Ishikawa (cell line): ENCODE data around the gene PTCD2.

Experiments
- CEBPB ChIP-seq: IDR thresholded peaks from 2 replicates; pipeline ENCODE4 v1.6.1; 2012
- EP300 ChIP-seq: IDR thresholded peaks from 2 replicates; pipeline ENCODE4 v1.6.1; 2012; ENCODE audit warnings: borderline replicate concordance
- NFIC ChIP-seq: IDR thresholded peaks from 2 replicates; pipeline ENCODE4 v1.6.1; 2012
- RAD21 ChIP-seq: IDR thresholded peaks from 2 replicates; pipeline ENCODE4 v1.6.1; 2012; ENCODE audit warnings: low read depth
- TAF1 ChIP-seq: IDR thresholded peaks from 2 replicates; pipeline ENCODE4 v1.6.1; 2012; ENCODE audit warnings: low read depth, mild to moderate bottlenecking
- TCF12 ChIP-seq: IDR thresholded peaks from 2 replicates; pipeline ENCODE4 v1.6.1; 2012; ENCODE audit warnings: low read depth
- TEAD4 ChIP-seq: IDR thresholded peaks from 2 replicates; pipeline ENCODE4 v1.6.1; 2012
- YY1 ChIP-seq: IDR thresholded peaks from 2 replicates; pipeline ENCODE4 v1.6.1; 2012; ENCODE audit warnings: low read depth
- ZBTB7A ChIP-seq: IDR thresholded peaks from 2 replicates; pipeline ENCODE4 v1.6.1; 2012; ENCODE audit warnings: low read depth
- TF ChIP-seq, protein P1 (sequence below): IDR thresholded peaks from 2 replicates; pipeline ENCODE4 v1.6.1; 2012; ENCODE audit warnings: low read depth, mild to moderate bottlenecking
- TF ChIP-seq, protein P2 (sequence below): IDR thresholded peaks from 2 replicates; pipeline ENCODE4 v1.6.1; 2012

DNA sequence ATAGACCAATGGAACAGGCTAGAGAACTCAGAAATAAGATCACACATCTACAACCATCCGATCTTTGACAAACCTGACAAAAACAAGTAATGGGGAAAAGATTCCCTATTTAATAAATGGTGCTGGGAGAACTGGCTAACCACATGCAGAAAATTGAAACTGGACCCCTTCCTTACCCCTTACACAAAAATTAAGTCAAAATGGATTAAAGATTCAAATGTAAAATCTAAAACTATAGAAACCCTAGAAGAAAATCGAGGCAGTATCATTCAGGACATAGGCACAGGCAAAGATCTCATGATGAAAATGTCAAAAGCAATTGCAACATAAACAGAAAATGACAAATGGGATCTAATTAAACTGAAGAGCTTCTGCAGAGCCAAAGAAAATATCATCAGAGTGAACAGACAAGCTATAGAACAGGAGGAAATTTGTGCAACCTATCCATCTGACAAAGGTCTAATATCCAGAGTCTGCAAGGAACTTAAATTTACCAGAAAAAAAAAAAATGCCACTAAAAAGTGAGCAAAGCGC lies 43.9 kb upstream of the PTCD2 start:
- TF ChIP-seq, protein P1, sequence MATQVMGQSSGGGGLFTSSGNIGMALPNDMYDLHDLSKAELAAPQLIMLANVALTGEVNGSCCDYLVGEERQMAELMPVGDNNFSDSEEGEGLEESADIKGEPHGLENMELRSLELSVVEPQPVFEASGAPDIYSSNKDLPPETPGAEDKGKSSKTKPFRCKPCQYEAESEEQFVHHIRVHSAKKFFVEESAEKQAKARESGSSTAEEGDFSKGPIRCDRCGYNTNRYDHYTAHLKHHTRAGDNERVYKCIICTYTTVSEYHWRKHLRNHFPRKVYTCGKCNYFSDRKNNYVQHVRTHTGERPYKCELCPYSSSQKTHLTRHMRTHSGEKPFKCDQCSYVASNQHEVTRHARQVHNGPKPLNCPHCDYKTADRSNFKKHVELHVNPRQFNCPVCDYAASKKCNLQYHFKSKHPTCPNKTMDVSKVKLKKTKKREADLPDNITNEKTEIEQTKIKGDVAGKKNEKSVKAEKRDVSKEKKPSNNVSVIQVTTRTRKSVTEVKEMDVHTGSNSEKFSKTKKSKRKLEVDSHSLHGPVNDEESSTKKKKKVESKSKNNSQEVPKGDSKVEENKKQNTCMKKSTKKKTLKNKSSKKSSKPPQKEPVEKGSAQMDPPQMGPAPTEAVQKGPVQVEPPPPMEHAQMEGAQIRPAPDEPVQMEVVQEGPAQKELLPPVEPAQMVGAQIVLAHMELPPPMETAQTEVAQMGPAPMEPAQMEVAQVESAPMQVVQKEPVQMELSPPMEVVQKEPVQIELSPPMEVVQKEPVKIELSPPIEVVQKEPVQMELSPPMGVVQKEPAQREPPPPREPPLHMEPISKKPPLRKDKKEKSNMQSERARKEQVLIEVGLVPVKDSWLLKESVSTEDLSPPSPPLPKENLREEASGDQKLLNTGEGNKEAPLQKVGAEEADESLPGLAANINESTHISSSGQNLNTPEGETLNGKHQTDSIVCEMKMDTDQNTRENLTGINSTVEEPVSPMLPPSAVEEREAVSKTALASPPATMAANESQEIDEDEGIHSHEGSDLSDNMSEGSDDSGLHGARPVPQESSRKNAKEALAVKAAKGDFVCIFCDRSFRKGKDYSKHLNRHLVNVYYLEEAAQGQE: no peak
- no peak for TF ChIP-seq EP300
- TF ChIP-seq YY1: no peak
- TF ChIP-seq TAF1: no peak
- TF ChIP-seq TCF12: no peak
- TF ChIP-seq RAD21: no peak
- TF ChIP-seq ZBTB7A: no peak
- TF ChIP-seq NFIC: no peak
- TF ChIP-seq, protein P2, sequence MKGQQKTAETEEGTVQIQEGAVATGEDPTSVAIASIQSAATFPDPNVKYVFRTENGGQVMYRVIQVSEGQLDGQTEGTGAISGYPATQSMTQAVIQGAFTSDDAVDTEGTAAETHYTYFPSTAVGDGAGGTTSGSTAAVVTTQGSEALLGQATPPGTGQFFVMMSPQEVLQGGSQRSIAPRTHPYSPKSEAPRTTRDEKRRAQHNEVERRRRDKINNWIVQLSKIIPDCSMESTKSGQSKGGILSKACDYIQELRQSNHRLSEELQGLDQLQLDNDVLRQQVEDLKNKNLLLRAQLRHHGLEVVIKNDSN: no peak
- no peak for TF ChIP-seq CEBPB
- TF ChIP-seq TEAD4: no peak
